Stimulated activated CD4-positive, alpha-beta T cell treated with anti-CD3 and anti-CD28 coated beads, Interleukin-1b, Interleukin-23, amount 100 ng/mL, for 48 hours (primary cell): ENCODE results near the gene ABHD18.
"Not testable (repeated sequence)": the region's sequence is repeated elsewhere in the genome, so short reads cannot be mapped to it uniquely, and the experiment has no call there.

Source experiments
- DNase-seq: peaks from one replicate; pipeline ENCODE4 v3.0.0-alpha.2; 2020

The ABHD18 gene

GRCh38 chr4:127965062-127965802, at the start of gene ABHD18, which contains the start of gene MFSD8:
Gene ABHD18, plus strand, starts transcription at chr4:127965406. Its CDS starts 17,550 bp downstream, at chr4:127982956.
Gene MFSD8, minus strand, starts transcription at chr4:127965173. Its CDS starts 40 bp downstream, at chr4:127965133.
- peak; percentile 100 for DNase-seq

DNA sequence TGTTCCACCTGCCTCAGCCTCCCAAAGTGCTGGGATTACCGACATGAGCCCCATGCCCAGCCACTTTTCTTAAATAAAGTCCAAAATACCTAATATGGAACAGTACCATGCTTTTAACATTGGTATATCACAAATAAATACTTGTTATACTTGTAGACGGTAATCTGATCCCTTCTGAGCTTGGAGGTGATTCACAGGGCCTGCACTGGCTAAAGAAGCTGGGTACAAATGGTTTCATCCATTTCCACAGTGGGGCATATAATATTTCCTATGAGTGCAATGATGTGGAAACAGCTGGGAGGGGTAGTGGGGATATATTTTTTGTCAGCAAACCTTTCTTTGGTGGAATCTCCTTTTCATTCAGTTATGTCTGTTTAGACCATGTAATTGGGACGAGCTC, 48.7 kb upstream of the ABHD18 start:
- no peak for DNase-seq

DNA sequence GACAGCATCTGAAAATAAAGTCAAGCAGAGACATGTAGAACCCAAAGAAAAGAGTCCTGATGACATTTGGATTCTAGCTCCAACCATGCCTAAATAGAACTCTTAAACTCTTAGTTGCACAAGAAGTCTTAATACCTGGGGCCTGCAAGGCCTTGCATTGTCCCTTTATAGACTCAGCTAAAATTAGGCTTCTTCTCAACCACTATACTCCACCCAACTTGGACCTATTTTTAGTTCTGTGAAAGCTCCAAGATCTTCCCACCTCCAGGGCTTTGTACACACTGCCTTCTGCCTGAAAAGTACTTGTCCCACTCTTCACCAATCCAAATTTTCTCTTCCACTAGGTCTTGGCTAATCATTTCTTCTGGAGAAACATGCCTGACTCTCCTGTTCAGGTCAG, 48.1 kb upstream of the ABHD18 start:
- DNase-seq: no peak

- no peak for DNase-seq
These were observed 44.7 kb upstream of the ABHD18 start for GRCh38 chr4:127920521-127920920.

DNA sequence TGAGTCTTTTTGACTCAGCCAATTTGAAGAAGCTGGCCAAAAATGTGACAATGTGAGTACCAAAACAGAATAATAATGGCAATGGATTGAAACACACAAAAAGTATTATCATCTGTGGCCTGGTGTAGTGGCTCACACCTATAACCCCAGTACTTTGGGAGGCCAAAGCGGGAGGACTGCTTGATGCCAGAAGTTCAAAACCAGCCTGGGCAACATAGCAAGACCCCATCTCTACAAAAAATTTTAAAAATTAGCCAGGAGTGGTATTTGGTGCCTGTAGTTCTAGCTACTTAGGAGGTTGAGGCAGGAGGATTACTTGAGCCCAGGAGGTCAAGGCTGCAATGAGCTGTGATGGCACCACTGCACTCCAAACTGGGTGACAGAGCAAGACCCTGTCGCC, 43.0 kb upstream of the ABHD18 start:
- no peak for DNase-seq

- DNase-seq: not testable (repeated sequence)
These were observed 39.5 kb upstream of the ABHD18 start for GRCh38 chr4:127925720-127926119.

- no peak for DNase-seq
These were observed 35.0 kb upstream of the ABHD18 start for GRCh38 chr4:127930175-127930574.

GRCh38 chr4:127931836-127932235, 33.4 kb upstream of the ABHD18 start:
- not testable (repeated sequence) for DNase-seq

GRCh38 chr4:127936974-127937373, 28.2 kb upstream of the ABHD18 start:
- no peak for DNase-seq

DNA sequence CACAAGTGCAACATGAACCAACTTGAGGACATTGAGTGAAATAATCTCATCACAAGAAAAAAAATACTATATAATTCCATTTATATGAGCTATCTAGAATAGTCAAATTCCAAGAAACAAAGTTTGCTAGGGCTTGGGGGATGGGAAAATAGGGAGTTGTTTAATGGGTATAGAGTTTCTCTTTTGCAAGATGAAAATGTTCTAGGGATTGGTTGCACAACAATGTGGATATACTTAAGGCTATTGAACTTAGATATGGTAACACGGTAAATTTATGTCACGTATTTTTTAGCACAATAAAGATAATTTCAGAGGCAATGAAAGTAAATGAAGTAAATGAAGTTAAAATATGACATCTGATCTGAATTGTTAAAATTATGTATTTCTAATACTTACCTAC, 8.1 kb upstream of the ABHD18 start:
- no peak for DNase-seq

DNA sequence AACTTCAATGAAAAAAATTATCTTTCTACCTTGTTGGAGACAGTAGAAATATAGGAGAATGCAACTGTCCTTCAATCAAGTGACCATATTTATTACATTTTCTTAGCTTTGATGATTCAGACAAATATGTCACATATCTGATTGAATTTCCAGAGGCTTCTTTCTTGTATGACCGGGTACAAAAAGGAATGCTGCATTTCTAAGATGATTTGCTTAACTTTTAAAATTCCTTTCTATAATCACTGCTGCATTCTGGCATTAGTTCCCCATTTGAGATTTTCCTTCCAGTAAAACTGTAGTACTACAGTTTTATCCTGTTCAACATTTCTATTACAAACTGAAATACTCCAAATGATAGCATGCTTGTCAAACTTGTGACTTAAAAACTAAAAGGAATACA, 5.4 kb upstream of the ABHD18 start:
- no peak for DNase-seq

GRCh38 chr4:127963633-127964398, 1.4 kb upstream of the ABHD18 start:
- DNase-seq: not testable (repeated sequence)

DNA sequence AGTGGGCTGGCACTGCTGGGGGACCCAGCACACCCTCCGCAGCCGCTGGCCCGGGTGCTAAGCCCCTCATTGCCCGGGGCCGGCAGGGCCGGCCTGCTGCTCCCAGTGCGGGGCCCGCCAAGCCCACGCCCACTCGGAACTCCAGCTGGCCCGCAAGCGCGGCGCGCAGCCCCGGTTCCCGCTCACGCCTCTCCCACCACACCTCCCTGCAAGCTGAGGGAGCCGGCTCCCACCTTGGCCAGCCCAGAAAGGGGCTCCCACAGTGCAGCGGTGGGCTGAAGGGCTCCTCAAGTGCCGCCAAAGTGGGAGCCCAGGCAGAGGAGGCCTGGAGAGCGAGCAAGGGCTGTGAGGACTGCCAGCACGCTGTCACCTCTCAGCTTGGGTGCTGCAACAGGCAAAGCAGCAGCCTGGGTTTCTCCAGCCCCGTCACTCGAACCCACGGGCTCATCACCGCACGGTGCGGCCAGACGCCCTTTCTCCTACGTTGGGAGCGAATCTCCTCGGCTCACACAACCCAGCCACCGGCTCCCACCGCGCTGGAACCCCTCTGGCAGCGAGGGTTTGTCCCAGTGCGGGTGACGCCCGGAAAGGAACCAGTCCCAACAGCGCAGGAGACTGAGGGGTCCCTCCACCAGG, 662 bp upstream of the ABHD18 start:
- not testable (repeated sequence) for DNase-seq

DNA sequence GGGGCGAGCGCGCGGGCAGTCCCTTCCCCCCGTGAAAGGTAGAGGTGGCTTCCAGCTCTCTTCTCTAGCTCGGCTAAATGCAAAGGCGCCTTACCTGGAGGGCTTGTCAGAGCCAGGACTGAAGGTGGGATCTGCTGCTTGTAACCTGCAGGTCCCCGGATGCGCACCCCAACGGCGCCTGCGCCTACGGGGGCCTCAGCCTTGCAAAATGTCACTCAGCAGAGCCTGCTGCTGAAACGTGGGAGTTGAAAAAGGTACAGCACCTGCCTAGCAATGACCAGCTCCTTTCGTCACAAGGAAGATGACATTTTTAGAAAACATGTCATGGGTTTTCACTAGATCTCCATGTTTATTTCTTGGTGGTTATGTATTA, 583 bp downstream of the ABHD18 start:
- DNase-seq: peak; percentile 79

GRCh38 chr4:127967141-127967775, 2.1 kb downstream of the ABHD18 start:
- DNase-seq: no peak

- DNase-seq: no peak
These were observed 3.4 kb downstream of the ABHD18 start for GRCh38 chr4:127968586-127968985.

DNA sequence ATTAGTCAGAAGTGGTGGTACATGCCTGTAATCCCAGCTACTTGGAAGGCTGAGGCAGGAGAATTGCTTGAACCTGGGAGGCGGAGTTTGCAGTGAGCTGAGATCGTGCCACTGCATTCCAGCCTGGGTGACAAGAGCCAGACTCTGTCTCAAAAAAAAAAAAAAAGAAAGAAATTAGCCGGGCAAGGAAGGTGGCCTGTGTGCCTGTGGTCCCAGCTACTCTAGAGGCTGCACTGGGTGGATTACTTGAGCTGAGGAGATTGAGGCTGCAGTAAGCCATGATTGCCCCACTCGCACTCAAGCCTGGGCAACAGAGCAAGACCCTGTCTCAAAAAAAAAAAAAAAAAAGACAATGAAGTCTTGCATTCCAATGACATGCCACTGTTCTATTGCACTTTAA, 5.7 kb downstream of the ABHD18 start:
- DNase-seq: not testable (repeated sequence)

DNA sequence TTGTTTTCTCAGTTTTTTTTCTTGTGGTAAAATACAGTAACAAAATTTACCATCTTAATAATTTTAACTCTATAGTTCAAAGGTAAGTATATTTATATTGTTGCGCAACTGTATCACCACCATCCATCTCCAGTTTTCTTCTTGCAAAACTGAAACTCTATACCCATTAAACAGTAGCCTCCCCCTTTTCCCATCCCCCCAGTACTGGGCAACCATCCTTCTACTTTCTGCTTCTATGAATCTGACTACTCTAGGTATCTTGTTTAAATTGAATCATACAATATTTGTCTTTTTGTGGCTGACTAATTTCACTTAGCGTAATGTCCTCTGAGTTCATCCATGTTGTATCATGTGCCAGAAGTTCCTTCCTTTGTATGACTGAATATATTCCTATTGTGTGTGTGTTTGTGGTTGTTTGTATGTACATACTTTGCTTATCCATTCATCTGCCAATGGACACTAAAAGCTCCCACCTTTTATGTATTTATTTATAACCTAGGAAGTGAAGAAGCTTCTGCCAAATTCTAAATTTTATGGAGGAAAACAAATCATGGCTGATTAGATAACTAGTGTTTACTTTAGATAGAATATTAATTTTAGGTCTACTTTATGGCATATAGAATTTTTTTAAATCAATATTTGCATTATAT, 10.0 kb downstream of the ABHD18 start:
- no peak for DNase-seq

DNA sequence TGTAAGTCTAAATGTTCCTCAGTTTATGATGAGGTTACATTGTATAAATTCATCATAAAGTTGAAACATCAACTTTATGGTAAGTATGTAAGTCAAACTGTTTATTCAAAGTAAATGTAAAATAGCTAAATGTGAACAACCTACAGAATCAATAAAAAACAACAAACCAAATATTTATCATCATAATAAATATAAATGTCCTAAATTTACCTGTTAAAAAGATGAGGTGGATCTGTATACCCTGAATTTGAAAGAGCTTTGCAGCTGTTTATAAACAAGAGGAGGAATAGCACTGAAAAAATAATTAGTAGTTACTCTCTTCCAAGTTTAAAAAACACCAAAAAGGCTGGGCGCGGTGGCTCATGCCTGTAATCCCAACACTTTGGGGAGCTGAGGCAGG, 13.7 kb downstream of the ABHD18 start:
- DNase-seq: no peak

GRCh38 chr4:127982445-127982844, 17.2 kb downstream of the ABHD18 start:
- no peak for DNase-seq

DNA sequence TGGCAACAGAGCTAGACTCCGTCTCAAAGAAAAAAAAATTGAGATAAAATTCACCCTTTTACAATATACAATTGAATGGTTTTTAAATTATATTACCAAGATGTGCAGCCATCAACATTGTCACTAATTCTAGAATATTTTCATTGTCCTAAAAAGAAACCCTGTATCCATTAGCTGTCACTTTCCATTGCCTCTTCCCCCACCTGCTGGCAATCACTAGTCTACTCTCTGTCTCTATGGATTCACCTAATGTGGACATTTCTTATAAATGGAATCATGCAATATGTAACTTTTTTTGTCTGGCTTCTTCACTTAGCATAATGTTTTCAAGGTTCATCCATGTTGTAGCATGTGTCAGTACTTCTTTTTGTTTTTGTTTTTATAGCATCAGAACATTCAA, 20.8 kb downstream of the ABHD18 start:
- DNase-seq: no peak

- DNase-seq: no peak
These were observed 23.4 kb downstream of the ABHD18 start for GRCh38 chr4:127988638-127989037.

DNA sequence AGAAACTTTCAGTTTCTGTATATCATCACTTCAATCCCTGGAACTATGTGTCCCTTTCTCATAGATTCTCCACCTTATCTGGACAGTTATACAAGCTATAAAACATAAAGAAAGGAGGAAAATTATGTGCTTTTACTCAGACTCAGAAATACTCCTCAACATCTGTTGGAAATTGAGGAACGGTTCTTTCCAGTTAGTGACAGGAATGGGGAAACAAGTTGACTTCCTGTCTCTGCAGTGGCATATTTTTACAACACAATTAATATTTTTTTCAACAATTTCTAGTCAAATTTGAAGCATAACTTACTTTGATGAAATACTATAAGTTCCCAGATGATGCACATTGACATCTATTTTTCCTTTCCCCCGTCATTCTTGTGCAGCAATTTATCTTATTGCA, 27.9 kb downstream of the ABHD18 start:
- DNase-seq: no peak
